Measurements from ENCODE around the gene IGF1R. TPM values are rescaled to one million over a fixed set of nuclear protein-coding genes. Genes with fewer than 3 reads are reported as not detected.
A peak's percentile ranks its signal among the peaks of the same experiment; 100 is the strongest.

IGF1R gene
- total RNA-seq, 4 donors from 2014 or later: 59.6 to 172 (median 88.5) TPM

DNA sequence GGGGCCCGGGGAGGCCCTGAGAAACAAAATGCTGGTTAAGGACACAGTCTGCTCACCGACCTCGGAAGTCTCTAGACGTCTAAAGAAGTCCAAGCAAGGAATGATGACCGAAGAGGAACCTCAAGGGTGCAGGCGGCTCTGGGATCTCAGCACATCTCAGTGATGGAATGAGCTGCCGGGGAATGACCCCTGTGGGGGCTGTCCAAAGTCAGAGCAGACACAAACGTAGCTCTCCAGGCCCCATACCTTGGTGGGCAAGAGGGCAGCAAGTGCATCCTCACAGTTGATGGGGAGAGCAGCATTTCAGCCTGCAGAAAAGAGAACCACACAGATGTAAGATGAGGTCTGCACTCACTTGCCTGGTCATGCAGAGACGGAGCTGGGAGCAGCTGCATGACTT, 129.1 kb downstream of the IGF1R start:
- peak in 1 of 2 donors; percentile 66 for DNase-seq (ENCODE audit: low spot score in 2 of 2)
- WGBS, 2 donors: 82% methylated on average over 9 of the region's 9 CpGs
- TF ChIP-seq, protein P1, sequence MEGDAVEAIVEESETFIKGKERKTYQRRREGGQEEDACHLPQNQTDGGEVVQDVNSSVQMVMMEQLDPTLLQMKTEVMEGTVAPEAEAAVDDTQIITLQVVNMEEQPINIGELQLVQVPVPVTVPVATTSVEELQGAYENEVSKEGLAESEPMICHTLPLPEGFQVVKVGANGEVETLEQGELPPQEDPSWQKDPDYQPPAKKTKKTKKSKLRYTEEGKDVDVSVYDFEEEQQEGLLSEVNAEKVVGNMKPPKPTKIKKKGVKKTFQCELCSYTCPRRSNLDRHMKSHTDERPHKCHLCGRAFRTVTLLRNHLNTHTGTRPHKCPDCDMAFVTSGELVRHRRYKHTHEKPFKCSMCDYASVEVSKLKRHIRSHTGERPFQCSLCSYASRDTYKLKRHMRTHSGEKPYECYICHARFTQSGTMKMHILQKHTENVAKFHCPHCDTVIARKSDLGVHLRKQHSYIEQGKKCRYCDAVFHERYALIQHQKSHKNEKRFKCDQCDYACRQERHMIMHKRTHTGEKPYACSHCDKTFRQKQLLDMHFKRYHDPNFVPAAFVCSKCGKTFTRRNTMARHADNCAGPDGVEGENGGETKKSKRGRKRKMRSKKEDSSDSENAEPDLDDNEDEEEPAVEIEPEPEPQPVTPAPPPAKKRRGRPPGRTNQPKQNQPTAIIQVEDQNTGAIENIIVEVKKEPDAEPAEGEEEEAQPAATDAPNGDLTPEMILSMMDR (IDR thresholded peaks at IDR 0.05): no peak
- TF ChIP-seq POLR2A (IDR thresholded peaks at IDR 0.05): no peak
- H3K4me3 ChIP-seq (ENCODE audit: low read depth, poor library complexity, severe bottlenecking): no peak overlapping the region
- intact Hi-C loops (cut with DNase I; ENCODE audit: low total_unique reads): no loop called here

DNA sequence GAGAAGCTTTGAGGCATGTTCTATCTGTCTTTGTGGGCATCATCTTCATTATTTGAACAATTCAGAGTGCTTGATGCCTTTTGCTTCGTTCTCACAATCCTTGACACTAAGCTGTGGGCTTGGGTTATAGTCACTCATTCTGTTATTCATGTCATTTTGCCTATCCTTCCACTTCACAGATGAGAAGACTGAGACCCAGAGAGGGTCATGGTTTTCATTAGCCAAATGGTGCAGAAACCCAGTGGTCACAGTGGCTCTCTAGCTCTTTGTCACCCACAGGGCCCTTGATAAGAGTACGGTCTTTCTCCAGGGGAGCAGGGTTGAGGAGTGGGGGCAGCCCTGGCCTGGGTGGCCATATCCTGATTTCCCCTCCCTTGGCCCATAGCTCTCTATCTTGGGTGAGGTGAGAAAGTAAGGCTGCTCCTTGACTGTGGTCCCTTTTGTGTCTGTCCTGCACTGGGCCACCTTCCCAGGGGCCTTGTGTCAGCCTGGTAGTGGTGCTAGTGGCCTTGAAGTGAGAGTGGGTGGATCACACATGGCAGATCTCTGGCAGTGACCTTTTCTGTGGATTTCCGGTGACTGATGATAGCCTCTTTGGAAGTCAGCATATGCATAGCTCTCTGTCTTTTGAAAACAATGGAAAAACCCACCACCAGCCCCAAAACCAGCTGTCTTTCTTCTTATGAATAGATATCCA, 130.1 kb downstream of the IGF1R start:
- WGBS, 2 donors: 87 to 88% methylated on average over 3 of the region's 3 CpGs
- TF ChIP-seq, protein P1 (IDR thresholded peaks at IDR 0.05): no peak
- no peak for TF ChIP-seq POLR2A (IDR thresholded peaks at IDR 0.05)
- no peak overlapping the region for H3K4me3 ChIP-seq (ENCODE audit: low read depth, poor library complexity, severe bottlenecking)
- DNase-seq (ENCODE audit: low spot score in 2 of 2): peak in 1 of 2 donors; percentile 60
- intact Hi-C loops (cut with DNase I; ENCODE audit: low total_unique reads): no loop called here

DNA sequence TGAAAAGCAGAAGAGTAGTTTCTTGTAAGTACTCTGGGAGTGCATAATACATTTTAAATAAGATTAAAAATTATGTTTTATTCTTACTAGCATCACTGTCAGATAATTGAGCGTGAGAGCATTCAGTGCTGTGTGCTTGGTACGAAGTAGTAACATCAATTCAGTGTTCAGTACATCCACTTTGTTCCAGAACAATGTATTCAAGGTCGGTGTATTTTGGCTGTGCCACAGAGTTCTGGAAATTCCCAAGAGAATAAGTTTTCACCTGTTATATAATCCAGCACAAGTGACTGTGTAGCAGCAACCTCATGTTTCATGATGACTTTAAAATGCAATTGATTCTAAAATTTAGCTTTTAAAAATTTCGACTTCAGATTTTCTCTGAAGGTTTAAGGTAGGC, 130.6 kb downstream of the IGF1R start:
- intact Hi-C loops (cut with DNase I; ENCODE audit: low total_unique reads): no loop called here
- 77 to 78% methylated on average over 4 of the region's 4 CpGs for WGBS, 2 donors
- TF ChIP-seq, protein P1 (IDR thresholded peaks at IDR 0.05): no peak
- no peak for DNase-seq (ENCODE audit: low spot score in 2 of 2)
- H3K4me3 ChIP-seq (ENCODE audit: low read depth, poor library complexity, severe bottlenecking): no peak overlapping the region

DNA sequence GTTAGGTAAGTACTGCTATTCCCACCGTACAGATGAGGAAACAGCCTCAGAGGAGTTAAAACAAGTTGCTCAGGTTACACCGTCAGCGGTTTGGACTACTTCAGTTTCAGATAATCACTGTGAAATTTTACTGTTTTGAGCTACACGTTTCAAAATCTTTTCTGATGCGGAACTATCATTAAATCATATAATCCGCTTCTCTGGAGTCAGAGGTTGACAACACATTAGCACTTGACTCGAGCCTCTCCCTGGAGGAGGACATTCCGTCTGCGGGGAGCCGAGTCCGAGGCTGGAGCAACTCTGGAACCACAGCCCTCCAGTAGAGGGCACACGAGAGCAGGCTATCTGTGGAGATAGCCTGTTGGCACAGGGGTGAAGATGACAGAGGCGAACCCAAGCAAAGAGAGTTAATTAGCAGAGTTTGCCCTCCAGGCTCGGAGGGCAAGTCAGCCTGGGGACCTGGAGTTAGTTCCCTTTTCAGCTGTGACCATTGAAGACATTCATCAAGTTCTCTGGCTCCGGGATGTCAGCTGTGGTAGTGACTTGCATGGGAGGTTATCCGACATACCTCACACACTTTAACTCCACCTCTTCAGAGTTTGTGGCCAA, 131.2 kb downstream of the IGF1R start:
- no peak overlapping the region for H3K4me3 ChIP-seq (ENCODE audit: low read depth, poor library complexity, severe bottlenecking)
- intact Hi-C loops (cut with DNase I; ENCODE audit: low total_unique reads): loop anchor here (10.0 kb wide), 1 partner anchor 125 kb away; no protein-coding TSS in a partner anchor
- 30 to 31% methylated on average over 16 of the region's 16 CpGs for WGBS, 2 donors

DNA sequence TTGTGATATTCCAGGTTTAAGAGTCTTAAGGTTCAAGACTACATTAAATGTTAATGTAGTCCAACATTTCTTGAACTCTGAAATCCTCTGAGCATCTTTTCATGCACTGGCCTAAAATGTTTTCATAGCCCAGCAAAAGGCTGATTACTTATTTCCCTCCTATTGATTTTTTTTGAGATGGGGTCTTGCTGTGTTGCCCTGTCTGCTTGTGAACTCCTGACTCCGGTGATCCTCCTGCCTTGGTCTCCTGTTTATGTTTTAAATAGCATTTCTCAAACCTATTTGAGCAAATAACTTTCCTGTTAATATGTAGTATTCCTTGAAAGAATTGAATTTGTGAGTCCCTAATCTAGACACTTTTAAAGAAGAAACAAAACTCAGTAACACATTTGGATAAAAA, 133.5 kb downstream of the IGF1R start:
- intact Hi-C loops (cut with DNase I; ENCODE audit: low total_unique reads): loop anchor here (10.0 kb wide), 1 partner anchor 127 kb away; no protein-coding TSS in a partner anchor
- DNase-seq (ENCODE audit: low spot score in 2 of 2): no peak
- H3K4me3 ChIP-seq (ENCODE audit: low read depth, poor library complexity, severe bottlenecking): no peak overlapping the region
- TF ChIP-seq, protein P1 (IDR thresholded peaks at IDR 0.05): no peak
- TF ChIP-seq POLR2A (IDR thresholded peaks at IDR 0.05): no peak
- 97 to 100% methylated on average over 1 of the region's 1 CpG for WGBS, 2 donors

More for the DNA sequence above, 131.2 kb downstream of the IGF1R start:
- TF ChIP-seq, protein P1 (IDR thresholded peaks at IDR 0.05): peak in 1 of 3 donors; percentile 50
- no peak for TF ChIP-seq POLR2A (IDR thresholded peaks at IDR 0.05)
- peak; percentile 76 to 94 for DNase-seq (ENCODE audit: low spot score in 2 of 2)
